ENCODE results near the gene CYP1B1.
A peak's percentile ranks its signal among the peaks of the same experiment; 100 is the strongest.

The CYP1B1 gene

GRCh38 chr2:38076710-38077430 lies 919 bp upstream of the CYP1B1 start:
- peak in 17 of 56 donors; percentile 6 to 61 (median 30) for DNase-seq

- DNase-seq: peak in 27 of 56 donors; percentile 9 to 64 (median 37)
These were observed 280 bp upstream of the CYP1B1 start for GRCh38 chr2:38076152-38076709.

GRCh38 chr2:38074764-38075506 lies 1.0 kb downstream of the CYP1B1 start:
- DNase-seq: no peak

GRCh38 chr2:38074058-38074763 lies 1.7 kb downstream of the CYP1B1 start:
- DNase-seq: no peak

GRCh38 chr2:38073211-38074057 lies 2.5 kb downstream of the CYP1B1 start:
- no peak for DNase-seq

- no peak for DNase-seq
These were observed 5.5 kb downstream of the CYP1B1 start for GRCh38 chr2:38070438-38070837.

GRCh38 chr2:38068234-38068633 lies 7.7 kb downstream of the CYP1B1 start:
- DNase-seq: no peak

- DNase-seq: no peak
These were observed 9.4 kb downstream of the CYP1B1 start for GRCh38 chr2:38066421-38067115.

- DNase-seq: no peak
These were observed 10.3 kb downstream of the CYP1B1 start for GRCh38 chr2:38065502-38066135.

- DNase-seq: no peak
These were observed 11.0 kb downstream of the CYP1B1 start for GRCh38 chr2:38064801-38065501.

- DNase-seq: no peak
These were observed 15.5 kb downstream of the CYP1B1 start for GRCh38 chr2:38060236-38061018.

- DNase-seq: no peak
These were observed 18.1 kb downstream of the CYP1B1 start for GRCh38 chr2:38057651-38058410.

- DNase-seq: no peak
These were observed 19.7 kb downstream of the CYP1B1 start for GRCh38 chr2:38056216-38056615.

GRCh38 chr2:38045811-38046210 lies 30.1 kb downstream of the CYP1B1 start:
- DNase-seq: no peak

GRCh38 chr2:38039121-38039910 lies 36.6 kb downstream of the CYP1B1 start:
- no peak for DNase-seq

GRCh38 chr2:38038682-38039081 lies 37.3 kb downstream of the CYP1B1 start:
- peak in 1 of 56 donors; percentile 32 for DNase-seq

Measured in nucleus accumbens (tissue), 56 donors.